ENCODE results near the gene ADPRM. TPM values are rescaled to one million over a fixed set of nuclear protein-coding genes. Genes with fewer than 3 reads are reported as not detected.

ADPRM gene
- total RNA-seq, 1 donor from 2014 or later = 5.2 TPM

GRCh38 chr17:10738521-10739258 is 41.3 kb downstream of the ADPRM start:
- Mint-ChIP-seq H3K27ac (ENCODE audit: unreplicated experiment) (no peak overlapping the region), H3K9me3 (ENCODE audit: unreplicated experiment) (no peaks in the 10 kb centered on the region), H3K27me3 (ENCODE audit: unreplicated experiment) (peaks cover 1% of the 10 kb centered on the region), H3K36me3 (ENCODE audit: low read depth, unreplicated experiment) (no peaks in the 10 kb centered on the region), H3K4me1 (ENCODE audit: unreplicated experiment) (no peaks in the 10 kb centered on the region), H3K4me3 (ENCODE audit: unreplicated experiment) (no peak overlapping the region)
- no peak for TF ChIP-seq CTCF (IDR thresholded peaks at IDR 0.05; ENCODE audit: unreplicated experiment)
- no peak for DNase-seq (ENCODE audit: low spot score)

GRCh38 chr17:10739386-10739785 is 42.0 kb downstream of the ADPRM start:
- DNase-seq (ENCODE audit: low spot score) = no peak
- Mint-ChIP-seq H3K9me3 (ENCODE audit: unreplicated experiment) (no peaks in the 10 kb centered on the region), H3K27ac (ENCODE audit: unreplicated experiment) (no peak overlapping the region), H3K27me3 (ENCODE audit: unreplicated experiment) (peaks cover 1% of the 10 kb centered on the region), H3K36me3 (ENCODE audit: low read depth, unreplicated experiment) (no peaks in the 10 kb centered on the region), H3K4me3 (ENCODE audit: unreplicated experiment) (no peak overlapping the region), H3K4me1 (ENCODE audit: unreplicated experiment) (no peaks in the 10 kb centered on the region)
- no peak for TF ChIP-seq CTCF (IDR thresholded peaks at IDR 0.05; ENCODE audit: unreplicated experiment)

DNA sequence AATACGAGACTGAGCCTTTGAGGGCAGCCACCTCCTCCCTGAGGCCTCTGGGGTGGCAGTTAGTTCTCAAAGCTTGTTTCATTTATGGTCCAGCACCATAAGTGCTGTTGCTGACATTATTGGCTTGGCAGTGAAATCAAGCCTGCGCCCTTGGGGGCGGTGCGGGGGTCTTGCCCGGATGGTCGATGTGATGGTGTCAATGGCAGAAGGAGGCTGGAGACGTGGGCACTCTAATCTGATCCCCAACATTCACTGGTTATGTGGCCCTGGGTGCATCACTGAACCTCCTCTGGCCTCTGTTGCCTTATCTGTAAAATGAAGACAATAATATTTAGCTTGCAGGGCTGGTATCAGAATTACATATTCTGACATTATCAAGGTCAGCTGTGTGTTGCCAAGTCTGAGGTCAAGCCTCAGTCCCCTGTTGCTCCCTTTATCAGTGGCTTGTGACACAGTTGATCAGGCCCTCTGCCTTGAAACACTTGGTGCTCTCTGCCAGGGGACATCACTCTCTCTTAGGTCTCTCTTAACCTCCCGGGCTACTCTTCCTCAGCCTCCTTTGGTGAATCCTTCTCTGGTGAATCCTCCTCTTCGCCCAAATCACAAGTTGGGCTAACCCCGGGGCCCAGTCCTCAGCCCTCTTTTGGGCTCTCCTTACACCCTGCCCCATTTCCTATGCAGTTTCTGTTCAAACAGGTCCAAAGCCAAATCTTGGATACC is 44.2 kb downstream of the ADPRM start:
- H3K27me3 Mint-ChIP-seq (ENCODE audit: unreplicated experiment) = peaks cover 2% of the 10 kb centered on the region
- H3K4me3 Mint-ChIP-seq (ENCODE audit: unreplicated experiment) = no peak overlapping the region
- DNase-seq (ENCODE audit: low spot score) = no peak
- H3K36me3 Mint-ChIP-seq (ENCODE audit: low read depth, unreplicated experiment) = no peaks in the 10 kb centered on the region
- H3K4me1 Mint-ChIP-seq (ENCODE audit: unreplicated experiment) = no peaks in the 10 kb centered on the region
- H3K9me3 Mint-ChIP-seq (ENCODE audit: unreplicated experiment) = no peaks in the 10 kb centered on the region
- no peak for TF ChIP-seq CTCF (IDR thresholded peaks at IDR 0.05; ENCODE audit: unreplicated experiment)
- H3K27ac Mint-ChIP-seq (ENCODE audit: unreplicated experiment) = no peak overlapping the region

GRCh38 chr17:10742431-10742830 is 45.0 kb downstream of the ADPRM start:
- Mint-ChIP-seq H3K27me3 (ENCODE audit: unreplicated experiment) (peaks cover 2% of the 10 kb centered on the region), H3K27ac (ENCODE audit: unreplicated experiment) (no peak overlapping the region)
- TF ChIP-seq CTCF (IDR thresholded peaks at IDR 0.05; ENCODE audit: unreplicated experiment) = no peak

More at GRCh38 chr17:10742431-10742830, 45.0 kb downstream of the ADPRM start:
- no peak overlapping the region for H3K4me3 Mint-ChIP-seq (ENCODE audit: unreplicated experiment)
- H3K36me3 Mint-ChIP-seq (ENCODE audit: low read depth, unreplicated experiment) = no peaks in the 10 kb centered on the region
- no peaks in the 10 kb centered on the region for H3K9me3 Mint-ChIP-seq (ENCODE audit: unreplicated experiment)
- no peaks in the 10 kb centered on the region for H3K4me1 Mint-ChIP-seq (ENCODE audit: unreplicated experiment)
- no peak for DNase-seq (ENCODE audit: low spot score)

Measured in endothelial cell (in vitro differentiated cells).